BLaER1 (cell line): ENCODE results near the gene ITGA1.
A peak's percentile ranks its signal among the peaks of the same experiment; 100 is the strongest.

Source experiments
- H3K27ac ChIP-seq: shearing (Covaris generic); formaldehyde crosslinking; 2 replicates; pipeline ENCODE4 v1.8.1; 2022
- H3K27me3 ChIP-seq: shearing (Covaris generic); formaldehyde crosslinking; 2 replicates; pipeline ENCODE4 v1.8.1; 2022
- H3K36me3 ChIP-seq: shearing (Covaris generic); formaldehyde crosslinking; 2 replicates; pipeline ENCODE4 v1.8.1; 2022
- H3K4me1 ChIP-seq: shearing (Covaris generic); formaldehyde crosslinking; 2 replicates; pipeline ENCODE4 v1.8.1; 2022
- H3K4me2 ChIP-seq: shearing (Covaris generic); formaldehyde crosslinking; 2 replicates; pipeline ENCODE4 v1.8.1; 2022
- H3K4me3 ChIP-seq: shearing (Covaris generic); formaldehyde crosslinking; 2 replicates; pipeline ENCODE4 v1.8.1; 2022
- H3K9ac ChIP-seq: shearing (Covaris generic); formaldehyde crosslinking; 2 replicates; pipeline ENCODE4 v1.8.1; 2022
- H3K9me3 ChIP-seq: shearing (Covaris generic); formaldehyde crosslinking; 2 replicates; pipeline ENCODE4 v1.8.1; 2022
- H4K20me1 ChIP-seq: shearing (Covaris generic); formaldehyde crosslinking; 2 replicates; pipeline ENCODE4 v1.8.1; 2022
- Cebpa-rat ChIP-seq: shearing (Covaris generic); IDR thresholded peaks from 2 replicates; pipeline ENCODE4 v1.8.1; 2022

Gene ITGA1

DNA sequence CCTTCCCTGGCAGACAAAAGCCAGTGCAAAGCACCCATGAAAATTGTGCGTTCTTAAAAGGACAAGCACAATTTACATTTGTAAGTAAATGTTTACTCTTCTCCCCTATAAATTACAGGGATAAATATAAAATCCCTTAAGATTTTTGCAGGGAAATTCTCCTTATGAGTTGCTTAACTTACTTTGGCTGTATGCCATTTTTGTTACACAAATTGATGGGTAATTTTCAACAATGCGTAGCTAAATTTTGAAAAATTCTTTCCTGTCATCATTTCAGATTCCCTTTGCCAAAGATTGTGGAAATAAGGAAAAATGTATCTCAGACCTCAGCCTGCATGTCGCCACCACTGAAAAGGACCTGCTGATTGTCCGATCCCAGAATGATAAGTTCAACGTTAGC lies 137.3 kb downstream of the ITGA1 start:
- peaks cover 15% of the 10 kb centered on the region for H3K4me1 ChIP-seq
- H3K27ac ChIP-seq, result no peak overlapping the region
- no peaks in the 10 kb centered on the region for H4K20me1 ChIP-seq
- H3K4me2 ChIP-seq, result no peak overlapping the region; the same call in 1 of the 2 replicates
- no peaks in the 10 kb centered on the region for H3K27me3 ChIP-seq
- no peak overlapping the region for H3K9ac ChIP-seq
- no peak overlapping the region for H3K4me3 ChIP-seq
- no peaks in the 10 kb centered on the region for H3K9me3 ChIP-seq
- TF ChIP-seq Cebpa-rat, result no peak
- no peaks in the 10 kb centered on the region for H3K36me3 ChIP-seq

DNA sequence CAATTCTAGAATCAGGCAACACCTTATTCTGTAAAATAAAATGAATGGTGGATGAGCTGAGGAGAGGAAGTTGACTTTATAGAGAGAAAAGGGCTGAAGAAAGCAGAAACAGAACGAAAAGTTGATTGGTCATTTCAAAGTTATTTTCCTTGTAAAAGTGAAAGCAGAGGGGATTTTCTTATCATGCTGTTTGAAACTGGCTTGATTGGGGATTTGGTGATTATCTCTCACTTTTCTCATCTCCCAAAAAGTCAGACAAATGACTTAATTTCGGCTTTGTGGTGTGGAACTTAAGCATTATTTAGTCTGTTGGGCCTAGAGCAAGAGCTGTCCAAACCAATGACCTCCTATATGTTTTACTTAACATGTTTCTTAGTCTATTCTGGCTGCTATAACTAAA lies 141.0 kb downstream of the ITGA1 start:
- no peak for TF ChIP-seq Cebpa-rat
- H3K4me2 ChIP-seq, result no peak overlapping the region
- no peak overlapping the region for H3K4me3 ChIP-seq
- no peak overlapping the region for H3K9ac ChIP-seq
- no peaks in the 10 kb centered on the region for H3K9me3 ChIP-seq
- H3K27me3 ChIP-seq, result no peaks in the 10 kb centered on the region
- H3K36me3 ChIP-seq, result no peaks in the 10 kb centered on the region
- H3K4me1 ChIP-seq, result peaks cover 12% of the 10 kb centered on the region
- no peak overlapping the region for H3K27ac ChIP-seq
- H4K20me1 ChIP-seq, result no peaks in the 10 kb centered on the region

DNA sequence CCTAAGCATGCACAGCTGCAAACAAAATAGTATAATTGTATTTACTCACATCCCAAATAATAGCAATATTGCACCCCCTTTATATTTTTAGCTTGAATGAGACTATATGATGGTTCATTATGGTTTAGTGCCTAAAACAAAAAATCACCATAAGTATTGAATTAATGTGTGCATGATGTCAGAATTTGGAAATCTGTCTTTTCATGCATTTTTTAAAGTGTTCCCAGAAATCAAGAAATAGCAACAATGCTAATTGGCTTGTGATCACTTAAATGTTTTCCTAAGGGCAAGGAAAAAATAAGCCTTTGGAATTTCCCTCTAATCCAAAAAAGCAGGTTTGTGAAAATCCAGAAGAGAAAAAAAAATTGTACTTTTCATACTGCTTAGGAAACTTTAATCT lies 150.5 kb downstream of the ITGA1 start:
- H3K27ac ChIP-seq, result no peak overlapping the region

GRCh38 chr5:52943285-52943684 lies 155.6 kb downstream of the ITGA1 start:
- H4K20me1 ChIP-seq, result no peaks in the 10 kb centered on the region
- no peak for TF ChIP-seq Cebpa-rat
- no peak overlapping the region for H3K4me2 ChIP-seq
- no peak overlapping the region for H3K9ac ChIP-seq
- no peak overlapping the region for H3K4me3 ChIP-seq
- H3K36me3 ChIP-seq, result no peaks in the 10 kb centered on the region
- no peak overlapping the region for H3K27ac ChIP-seq
- no peaks in the 10 kb centered on the region for H3K9me3 ChIP-seq
- H3K27me3 ChIP-seq, result no peaks in the 10 kb centered on the region
- H3K4me1 ChIP-seq, result peaks cover 9% of the 10 kb centered on the region

More for the DNA sequence above, 150.5 kb downstream of the ITGA1 start:
- no peaks in the 10 kb centered on the region for H3K27me3 ChIP-seq
- no peaks in the 10 kb centered on the region for H3K36me3 ChIP-seq
- no peak for TF ChIP-seq Cebpa-rat
- no peaks in the 10 kb centered on the region for H3K4me1 ChIP-seq
- H3K9ac ChIP-seq, result no peak overlapping the region
- no peak overlapping the region for H3K4me3 ChIP-seq
- H3K9me3 ChIP-seq, result no peaks in the 10 kb centered on the region
- no peaks in the 10 kb centered on the region for H4K20me1 ChIP-seq
- no peak overlapping the region for H3K4me2 ChIP-seq

- Histone ChIP-seq H3K27me3 (no peaks in the 10 kb centered on the region), H3K36me3 (no peaks in the 10 kb centered on the region), H3K27ac (no peak overlapping the region), H3K4me1 (peaks cover 14% of the 10 kb centered on the region), H4K20me1 (no peaks in the 10 kb centered on the region), H3K4me3 (no peak overlapping the region), H3K4me2 (no peak overlapping the region), H3K9ac (no peak overlapping the region), H3K9me3 (no peaks in the 10 kb centered on the region)
- no peak for TF ChIP-seq Cebpa-rat
Observed at GRCh38 chr5:52943808-52944207, 156.1 kb downstream of the ITGA1 start.

DNA sequence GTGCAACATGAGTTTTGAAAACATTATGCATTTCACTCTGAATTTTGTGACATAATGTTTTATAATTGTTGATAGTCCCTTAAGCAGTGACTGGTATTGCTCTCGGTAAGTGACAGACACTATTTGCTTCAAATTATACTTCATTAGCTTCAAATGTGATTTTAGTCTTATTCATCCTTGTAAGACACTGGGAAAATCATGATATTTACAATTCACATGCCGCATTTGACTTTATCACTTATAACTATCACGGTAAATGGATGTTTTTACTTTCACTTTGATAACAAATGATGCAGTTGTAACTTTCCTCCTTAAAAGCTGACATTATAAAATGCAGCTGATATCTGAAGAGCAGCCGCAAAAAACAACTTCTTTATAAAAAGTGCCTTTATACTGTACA lies 157.3 kb downstream of the ITGA1 start:
- Histone ChIP-seq H3K4me3 (peak overlapping the region; percentile 56), H3K27me3 (no peaks in the 10 kb centered on the region), H3K9ac (peak overlapping the region; percentile 48; the same call in 1 of the 2 replicates), H3K4me2 (peak overlapping the region; percentile 77), H3K36me3 (no peaks in the 10 kb centered on the region), H3K9me3 (no peaks in the 10 kb centered on the region), H3K4me1 (peaks cover 17% of the 10 kb centered on the region), H3K27ac (no peak overlapping the region), H4K20me1 (no peaks in the 10 kb centered on the region)
- TF ChIP-seq Cebpa-rat, result no peak

GRCh38 chr5:52947208-52947607 lies 159.5 kb downstream of the ITGA1 start:
- no peak overlapping the region for H3K4me3 ChIP-seq
- no peaks in the 10 kb centered on the region for H4K20me1 ChIP-seq
- H3K27me3 ChIP-seq, result no peaks in the 10 kb centered on the region
- no peaks in the 10 kb centered on the region for H3K36me3 ChIP-seq
- H3K9me3 ChIP-seq, result no peaks in the 10 kb centered on the region
- TF ChIP-seq Cebpa-rat, result no peak
- H3K9ac ChIP-seq, result no peak overlapping the region
- no peak overlapping the region for H3K27ac ChIP-seq
- no peak overlapping the region for H3K4me2 ChIP-seq
- peaks cover 17% of the 10 kb centered on the region for H3K4me1 ChIP-seq

- H3K36me3 ChIP-seq, result no peaks in the 10 kb centered on the region
- H3K27me3 ChIP-seq, result no peaks in the 10 kb centered on the region
- peak overlapping the region; percentile 40; the same call in 1 of the 2 replicates for H3K4me2 ChIP-seq
- H3K27ac ChIP-seq, result no peak overlapping the region
- no peak overlapping the region for H3K4me3 ChIP-seq
- no peak overlapping the region for H3K9ac ChIP-seq
- peaks cover 17% of the 10 kb centered on the region for H3K4me1 ChIP-seq
- no peaks in the 10 kb centered on the region for H4K20me1 ChIP-seq
- TF ChIP-seq Cebpa-rat, result no peak
- H3K9me3 ChIP-seq, result no peaks in the 10 kb centered on the region
Observed at GRCh38 chr5:52947851-52948250, 160.1 kb downstream of the ITGA1 start.

GRCh38 chr5:52948418-52949076 lies 160.8 kb downstream of the ITGA1 start:
- Histone ChIP-seq H4K20me1 (no peaks in the 10 kb centered on the region), H3K9me3 (no peaks in the 10 kb centered on the region), H3K4me1 (peaks cover 17% of the 10 kb centered on the region), H3K36me3 (no peaks in the 10 kb centered on the region), H3K27ac (no peak overlapping the region), H3K9ac (no peak overlapping the region), H3K4me2 (peak overlapping the region; percentile 40), H3K4me3 (no peak overlapping the region), H3K27me3 (no peaks in the 10 kb centered on the region)
- TF ChIP-seq Cebpa-rat, result no peak

DNA sequence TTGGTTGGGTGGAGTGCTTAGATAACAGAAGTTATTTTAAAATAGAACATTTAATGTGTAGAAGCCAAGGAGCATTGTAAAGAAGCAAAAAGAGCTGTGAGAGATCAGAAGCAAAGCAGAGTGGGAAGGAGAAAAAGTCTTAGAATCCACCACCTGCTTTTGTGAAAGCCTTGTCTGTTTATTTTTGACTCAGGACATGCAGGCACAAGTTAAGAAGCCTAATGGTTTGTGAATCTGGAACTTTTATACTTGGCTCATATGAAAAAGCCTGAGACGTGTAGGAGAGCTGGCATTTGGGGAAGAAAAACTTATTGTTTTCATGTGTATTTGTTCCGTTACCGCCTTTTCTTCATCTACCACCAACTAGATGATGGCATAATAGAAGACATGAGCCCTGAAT lies 163.0 kb downstream of the ITGA1 start:
- H3K4me3 ChIP-seq, result no peak overlapping the region
- H3K4me1 ChIP-seq, result peaks cover 13% of the 10 kb centered on the region
- no peaks in the 10 kb centered on the region for H3K36me3 ChIP-seq
- no peak overlapping the region for H3K27ac ChIP-seq
- H3K4me2 ChIP-seq, result no peak overlapping the region
- no peaks in the 10 kb centered on the region for H3K9me3 ChIP-seq
- no peaks in the 10 kb centered on the region for H4K20me1 ChIP-seq
- no peak for TF ChIP-seq Cebpa-rat
- H3K27me3 ChIP-seq, result no peaks in the 10 kb centered on the region
- H3K9ac ChIP-seq, result no peak overlapping the region

DNA sequence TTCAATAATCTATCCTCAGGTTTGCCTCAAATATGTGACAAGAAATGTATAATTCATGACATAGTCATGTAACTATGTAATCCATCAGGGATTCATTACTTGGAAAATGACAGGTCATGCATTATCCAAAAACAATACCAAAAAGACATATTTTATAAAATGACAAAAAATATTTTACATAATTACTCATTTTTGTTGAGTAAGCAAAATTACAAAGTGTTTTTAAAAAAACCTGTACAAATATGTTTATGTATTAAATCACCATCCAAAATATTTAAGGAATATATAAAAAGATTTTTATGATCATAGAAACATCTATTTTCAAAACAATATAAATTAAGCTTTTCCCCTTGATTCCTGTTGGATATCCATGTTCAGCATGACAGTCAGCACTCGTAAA lies 164.8 kb downstream of the ITGA1 start:
- no peaks in the 10 kb centered on the region for H3K27me3 ChIP-seq
- TF ChIP-seq Cebpa-rat, result no peak
- no peak overlapping the region for H3K4me3 ChIP-seq
- no peak overlapping the region for H3K9ac ChIP-seq
- H3K27ac ChIP-seq, result no peak overlapping the region
- peaks cover 13% of the 10 kb centered on the region for H3K4me1 ChIP-seq
- no peaks in the 10 kb centered on the region for H3K9me3 ChIP-seq
- H3K4me2 ChIP-seq, result no peak overlapping the region
- H4K20me1 ChIP-seq, result no peaks in the 10 kb centered on the region
- H3K36me3 ChIP-seq, result no peaks in the 10 kb centered on the region
